K562 (cell line): ENCODE results near the gene LY6G6C. TPM values are rescaled to one million over a fixed set of nuclear protein-coding genes. Genes with fewer than 3 reads are reported as not detected.

Experiments used
- CBX5 ChIP-seq: IDR thresholded peaks from 2 replicates; pipeline ENCODE4 v1.6.1; 2014; ENCODE audit warnings: low read depth, borderline replicate concordance
- ERF ChIP-seq: fragments of 450-650 bp; formaldehyde crosslinking; IDR thresholded peaks from 2 replicates; pipeline ENCODE4 v1.4.0; 2020; ENCODE audit warnings: mild to moderate bottlenecking, mixed read lengths
- HDAC1 ChIP-seq, 2 experiments: fragments of 450-650 bp; IDR thresholded peaks; 2 replicates each; pipeline ENCODE4 v1.6.1; 2016 to 2017; ENCODE audit warnings: inconsistent platforms in 1 of 2, mild to moderate bottlenecking in 1 of 2, moderate library complexity in 1 of 2
- HDAC3 ChIP-seq: fragments of 450-650 bp; IDR thresholded peaks from 2 replicates; pipeline ENCODE4 v1.6.1; 2018; ENCODE audit warnings: borderline replicate concordance, mild to moderate bottlenecking, moderate library complexity; ENCODE audit not compliant: partially characterized antibody
- POLR2A ChIP-seq: fragments of 450-650 bp; conservative IDR thresholded peaks from 2 replicates; pipeline ENCODE4 v1.6.1; 2016
- POLR2AphosphoS2 ChIP-seq: IDR thresholded peaks from 2 replicates; pipeline ENCODE4 v1.6.1; 2012; ENCODE audit warnings: low read length, improper control_type of control experiment
- TCF7 ChIP-seq: sonication (generic); IDR thresholded peaks from 2 replicates; pipeline ENCODE4 v1.6.1; 2016; ENCODE audit warnings: antibody characterized with exemption, borderline replicate concordance
- XRCC4 ChIP-seq: IDR thresholded peaks from one replicate; pipeline ENCODE4 v1.6.1; 2011; ENCODE audit not compliant: insufficient read depth, insufficient read length; ENCODE audit errors: extremely low read depth
- ZNF24 ChIP-seq: fragments of 450-650 bp; IDR thresholded peaks from 2 replicates; pipeline ENCODE4 v1.6.1; 2016
- ZNF445 ChIP-seq: fragments of 250-450 bp; sonication (Bioruptor Pico); IDR thresholded peaks from 2 replicates; pipeline ENCODE4 v1.4.0; 2020; ENCODE audit warnings: low read depth, mild to moderate bottlenecking, moderate library complexity
- ZNF507 ChIP-seq: conservative IDR thresholded peaks from 2 replicates; pipeline ENCODE4 v1.6.1; 2017; ENCODE audit warnings: missing genetic modification characterization, missing compliant biosample characterization
- ZNF699 ChIP-seq: fragments of 250-450 bp; sonication (Bioruptor Pico); IDR thresholded peaks from 2 replicates; pipeline ENCODE4 v1.8.0; 2021; ENCODE audit warnings: mild to moderate bottlenecking, moderate library complexity; ENCODE audit not compliant: insufficient replicate concordance
- polyA plus RNA-seq, 8 experiments: library from polyadenylated mRNA; depleted of rRNA in 4 of 8; stranded (reverse) in 5 of 8; unstranded in 3 of 8; fragments of >200 nt; fragmentation: Nextera tagmentation in 2 of 8; fragmentation: Illumina TruSeq in 1 of 8; extraction: Ambion mirVana in 2 of 8; extraction: Trizol in 1 of 8; gene quantifications; 2 replicates each; pipeline versions ENCODE4 v1.2.1 to v1.2.3, GENCODE V29; 2011 to 2014; ENCODE audit warnings: inconsistent platforms in 1 of 8, missing spikeins in 1 of 8
- total RNA-seq, 7 experiments: library from RNA; depleted of rRNA in 6 of 7; stranded (reverse); fragments of >200 nt in 6 of 7; fragmentation: Illumina TruSeq in 2 of 7; extraction: Trizol in 2 of 7; gene quantifications; 2 replicates each; pipeline versions ENCODE4 v1.2.1 to v1.2.3, GENCODE V29; 2011 to 2021; ENCODE audit warnings: low replicate concordance in 1 of 7
- TF ChIP-seq, protein P1 (sequence below): fragments of 200-800 bp; sonication (Bioruptor generic); IDR thresholded peaks from 2 replicates; pipeline ENCODE4 v1.6.1; 2016; ENCODE audit warnings: missing genetic modification characterization, missing compliant biosample characterization
- TF ChIP-seq, protein P2 (sequence below): fragments of 250-450 bp; sonication (Bioruptor Pico); IDR thresholded peaks from 2 replicates; pipeline ENCODE4 v1.5.0; 2021
- TF ChIP-seq, protein P3 (sequence below): fragments of 450-650 bp; conservative IDR thresholded peaks from 2 replicates; pipeline ENCODE4 v1.6.1; 2016; ENCODE audit warnings: missing genetic modification characterization, low read depth, mild to moderate bottlenecking, control low read depth, missing compliant biosample characterization
- TF ChIP-seq, protein P4 (sequence below): fragments of 450-650 bp; IDR thresholded peaks from 2 replicates; pipeline ENCODE4 v1.6.1; 2017; ENCODE audit warnings: antibody characterized with exemption

Gene LY6G6C
- total and polyA plus RNA-seq, 9 of the 15 experiments (the other 6 are each of a cell fraction or from before 2014, with no cell fraction given), result 0.06 to 0.20 TPM; not detected in 7

DNA sequence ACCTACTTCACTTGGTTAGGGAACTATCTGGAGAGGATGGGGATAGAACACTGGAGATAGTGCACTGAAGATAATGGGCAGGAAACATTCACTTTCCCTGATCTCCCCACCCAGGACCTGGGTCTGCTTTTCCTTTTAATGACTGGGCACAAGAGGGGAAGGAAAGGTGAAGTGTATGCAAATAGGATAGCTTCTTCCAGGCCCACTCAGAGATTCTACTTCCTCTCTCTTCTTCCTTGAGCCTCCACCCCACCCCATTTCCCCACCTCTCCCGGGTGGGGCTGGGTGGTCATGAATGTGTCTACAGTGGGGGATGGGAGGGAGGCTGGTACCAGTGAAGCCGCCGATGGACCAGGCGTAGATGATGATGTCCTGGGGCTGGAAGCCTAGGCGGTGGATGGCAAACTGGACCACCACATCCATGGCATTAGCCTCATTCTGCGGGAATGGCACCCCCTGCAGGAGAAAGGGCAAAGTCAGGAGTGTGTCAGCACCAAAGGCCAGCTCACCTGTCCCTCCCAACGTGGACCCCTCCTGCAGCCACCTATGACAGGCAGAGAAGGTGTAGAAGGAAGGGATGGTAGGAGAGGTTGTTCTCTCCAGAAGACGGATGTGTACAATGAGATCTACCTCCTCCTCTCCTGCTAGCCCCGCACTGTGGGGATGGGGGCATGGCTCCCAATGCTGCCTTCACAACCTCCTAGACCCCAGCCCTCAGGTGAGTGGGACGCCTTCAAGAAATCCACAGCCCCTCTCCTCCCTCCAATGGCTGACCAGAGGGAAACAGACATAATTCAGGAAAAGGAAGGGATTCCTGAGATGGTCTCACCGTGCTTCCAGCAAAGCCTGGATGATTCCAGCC is 32.1 kb downstream of the LY6G6C start (continued):
- TF ChIP-seq, protein P1, sequence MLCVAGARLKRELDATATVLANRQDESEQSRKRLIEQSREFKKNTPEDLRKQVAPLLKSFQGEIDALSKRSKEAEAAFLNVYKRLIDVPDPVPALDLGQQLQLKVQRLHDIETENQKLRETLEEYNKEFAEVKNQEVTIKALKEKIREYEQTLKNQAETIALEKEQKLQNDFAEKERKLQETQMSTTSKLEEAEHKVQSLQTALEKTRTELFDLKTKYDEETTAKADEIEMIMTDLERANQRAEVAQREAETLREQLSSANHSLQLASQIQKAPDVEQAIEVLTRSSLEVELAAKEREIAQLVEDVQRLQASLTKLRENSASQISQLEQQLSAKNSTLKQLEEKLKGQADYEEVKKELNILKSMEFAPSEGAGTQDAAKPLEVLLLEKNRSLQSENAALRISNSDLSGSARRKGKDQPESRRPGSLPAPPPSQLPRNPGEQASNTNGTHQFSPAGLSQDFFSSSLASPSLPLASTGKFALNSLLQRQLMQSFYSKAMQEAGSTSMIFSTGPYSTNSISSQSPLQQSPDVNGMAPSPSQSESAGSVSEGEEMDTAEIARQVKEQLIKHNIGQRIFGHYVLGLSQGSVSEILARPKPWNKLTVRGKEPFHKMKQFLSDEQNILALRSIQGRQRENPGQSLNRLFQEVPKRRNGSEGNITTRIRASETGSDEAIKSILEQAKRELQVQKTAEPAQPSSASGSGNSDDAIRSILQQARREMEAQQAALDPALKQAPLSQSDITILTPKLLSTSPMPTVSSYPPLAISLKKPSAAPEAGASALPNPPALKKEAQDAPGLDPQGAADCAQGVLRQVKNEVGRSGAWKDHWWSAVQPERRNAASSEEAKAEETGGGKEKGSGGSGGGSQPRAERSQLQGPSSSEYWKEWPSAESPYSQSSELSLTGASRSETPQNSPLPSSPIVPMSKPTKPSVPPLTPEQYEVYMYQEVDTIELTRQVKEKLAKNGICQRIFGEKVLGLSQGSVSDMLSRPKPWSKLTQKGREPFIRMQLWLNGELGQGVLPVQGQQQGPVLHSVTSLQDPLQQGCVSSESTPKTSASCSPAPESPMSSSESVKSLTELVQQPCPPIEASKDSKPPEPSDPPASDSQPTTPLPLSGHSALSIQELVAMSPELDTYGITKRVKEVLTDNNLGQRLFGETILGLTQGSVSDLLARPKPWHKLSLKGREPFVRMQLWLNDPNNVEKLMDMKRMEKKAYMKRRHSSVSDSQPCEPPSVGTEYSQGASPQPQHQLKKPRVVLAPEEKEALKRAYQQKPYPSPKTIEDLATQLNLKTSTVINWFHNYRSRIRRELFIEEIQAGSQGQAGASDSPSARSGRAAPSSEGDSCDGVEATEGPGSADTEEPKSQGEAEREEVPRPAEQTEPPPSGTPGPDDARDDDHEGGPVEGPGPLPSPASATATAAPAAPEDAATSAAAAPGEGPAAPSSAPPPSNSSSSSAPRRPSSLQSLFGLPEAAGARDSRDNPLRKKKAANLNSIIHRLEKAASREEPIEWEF (CRISPR knock-in tag), result no peak
- TF ChIP-seq POLR2A (no peak), HDAC1 (IDR thresholded peaks at IDR 0.05) (peak in 1 of 2 experiments; percentile 13; a peak in 1 of 4 replicates), HDAC3 (no peak), XRCC4 (no peak), ZNF507 (tag) (no peak), ERF (CRISPR knock-in tag) (no peak), ZNF445 (CRISPR knock-in tag) (no peak), CBX5 (no peak), ZNF699 (CRISPR knock-in tag) (no peak), TCF7 (no peak), POLR2AphosphoS2 (no peak), ZNF24 (no peak)
- TF ChIP-seq, protein P2, sequence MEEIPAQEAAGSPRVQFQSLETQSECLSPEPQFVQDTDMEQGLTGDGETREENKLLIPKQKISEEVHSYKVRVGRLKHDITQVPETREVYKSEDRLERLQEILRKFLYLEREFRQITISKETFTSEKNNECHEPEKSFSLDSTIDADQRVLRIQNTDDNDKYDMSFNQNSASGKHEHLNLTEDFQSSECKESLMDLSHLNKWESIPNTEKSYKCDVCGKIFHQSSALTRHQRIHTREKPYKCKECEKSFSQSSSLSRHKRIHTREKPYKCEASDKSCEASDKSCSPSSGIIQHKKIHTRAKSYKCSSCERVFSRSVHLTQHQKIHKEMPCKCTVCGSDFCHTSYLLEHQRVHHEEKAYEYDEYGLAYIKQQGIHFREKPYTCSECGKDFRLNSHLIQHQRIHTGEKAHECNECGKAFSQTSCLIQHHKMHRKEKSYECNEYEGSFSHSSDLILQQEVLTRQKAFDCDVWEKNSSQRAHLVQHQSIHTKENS (CRISPR knock-in tag), result no peak
- TF ChIP-seq, protein P3, sequence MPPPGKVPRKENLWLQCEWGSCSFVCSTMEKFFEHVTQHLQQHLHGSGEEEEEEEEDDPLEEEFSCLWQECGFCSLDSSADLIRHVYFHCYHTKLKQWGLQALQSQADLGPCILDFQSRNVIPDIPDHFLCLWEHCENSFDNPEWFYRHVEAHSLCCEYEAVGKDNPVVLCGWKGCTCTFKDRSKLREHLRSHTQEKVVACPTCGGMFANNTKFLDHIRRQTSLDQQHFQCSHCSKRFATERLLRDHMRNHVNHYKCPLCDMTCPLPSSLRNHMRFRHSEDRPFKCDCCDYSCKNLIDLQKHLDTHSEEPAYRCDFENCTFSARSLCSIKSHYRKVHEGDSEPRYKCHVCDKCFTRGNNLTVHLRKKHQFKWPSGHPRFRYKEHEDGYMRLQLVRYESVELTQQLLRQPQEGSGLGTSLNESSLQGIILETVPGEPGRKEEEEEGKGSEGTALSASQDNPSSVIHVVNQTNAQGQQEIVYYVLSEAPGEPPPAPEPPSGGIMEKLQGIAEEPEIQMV (tag), result no peak
- TF ChIP-seq, protein P4, sequence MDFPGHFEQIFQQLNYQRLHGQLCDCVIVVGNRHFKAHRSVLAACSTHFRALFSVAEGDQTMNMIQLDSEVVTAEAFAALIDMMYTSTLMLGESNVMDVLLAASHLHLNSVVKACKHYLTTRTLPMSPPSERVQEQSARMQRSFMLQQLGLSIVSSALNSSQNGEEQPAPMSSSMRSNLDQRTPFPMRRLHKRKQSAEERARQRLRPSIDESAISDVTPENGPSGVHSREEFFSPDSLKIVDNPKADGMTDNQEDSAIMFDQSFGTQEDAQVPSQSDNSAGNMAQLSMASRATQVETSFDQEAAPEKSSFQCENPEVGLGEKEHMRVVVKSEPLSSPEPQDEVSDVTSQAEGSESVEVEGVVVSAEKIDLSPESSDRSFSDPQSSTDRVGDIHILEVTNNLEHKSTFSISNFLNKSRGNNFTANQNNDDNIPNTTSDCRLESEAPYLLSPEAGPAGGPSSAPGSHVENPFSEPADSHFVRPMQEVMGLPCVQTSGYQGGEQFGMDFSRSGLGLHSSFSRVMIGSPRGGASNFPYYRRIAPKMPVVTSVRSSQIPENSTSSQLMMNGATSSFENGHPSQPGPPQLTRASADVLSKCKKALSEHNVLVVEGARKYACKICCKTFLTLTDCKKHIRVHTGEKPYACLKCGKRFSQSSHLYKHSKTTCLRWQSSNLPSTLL, result no peak
